ENCODE data around the gene NCF2. TPM values are rescaled to one million over a fixed set of nuclear protein-coding genes. Genes with fewer than 3 reads are reported as not detected.

Gene NCF2
- total and polyA plus RNA-seq, 4 donors: 38.7 to 193 (median 74.3) TPM

DNA sequence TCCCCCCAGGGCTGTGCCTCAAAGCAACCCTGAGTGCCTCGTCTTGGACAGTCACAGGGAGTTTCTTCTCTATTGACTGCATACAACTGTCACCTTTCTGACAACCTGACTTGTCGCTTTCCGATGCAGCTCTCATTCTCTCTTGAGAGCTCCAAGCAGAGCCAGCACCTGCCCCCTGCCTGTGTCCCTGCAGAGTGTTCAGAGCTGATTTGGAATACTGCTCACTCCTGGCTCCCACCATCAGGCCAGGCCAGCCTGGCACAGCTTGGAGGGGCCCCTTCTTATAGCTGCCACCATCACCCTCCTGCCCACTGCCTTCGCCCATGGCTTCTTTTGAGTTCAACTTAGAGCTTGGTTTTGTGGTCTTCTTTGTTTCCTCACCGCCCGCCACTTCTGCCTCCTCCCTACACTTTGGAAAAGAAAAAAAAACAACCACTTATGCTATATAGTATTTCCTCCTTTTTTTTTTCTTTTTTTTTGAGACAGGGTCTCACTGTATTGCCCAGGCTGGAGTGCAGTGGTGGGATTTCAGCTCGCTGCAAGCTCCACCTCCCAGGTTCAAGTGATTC, 12.3 kb downstream of the NCF2 start:
- DNase-seq (no peak), ATAC-seq (ENCODE audit: insufficient read depth, low FRiP score) (no peak)
- H3K9me3 ChIP-seq (ENCODE audit: control insufficient read depth in 4 of 4, insufficient read depth in 3 of 4, low read length in 3 of 4): no peaks in the 10 kb centered on the region
- H3K4me3 ChIP-seq: no peak overlapping the region
- no peak overlapping the region for H3K9ac ChIP-seq (ENCODE audit: insufficient read depth in 1 of 2, low read length in 2 of 2)
- TF ChIP-seq, protein P1, sequence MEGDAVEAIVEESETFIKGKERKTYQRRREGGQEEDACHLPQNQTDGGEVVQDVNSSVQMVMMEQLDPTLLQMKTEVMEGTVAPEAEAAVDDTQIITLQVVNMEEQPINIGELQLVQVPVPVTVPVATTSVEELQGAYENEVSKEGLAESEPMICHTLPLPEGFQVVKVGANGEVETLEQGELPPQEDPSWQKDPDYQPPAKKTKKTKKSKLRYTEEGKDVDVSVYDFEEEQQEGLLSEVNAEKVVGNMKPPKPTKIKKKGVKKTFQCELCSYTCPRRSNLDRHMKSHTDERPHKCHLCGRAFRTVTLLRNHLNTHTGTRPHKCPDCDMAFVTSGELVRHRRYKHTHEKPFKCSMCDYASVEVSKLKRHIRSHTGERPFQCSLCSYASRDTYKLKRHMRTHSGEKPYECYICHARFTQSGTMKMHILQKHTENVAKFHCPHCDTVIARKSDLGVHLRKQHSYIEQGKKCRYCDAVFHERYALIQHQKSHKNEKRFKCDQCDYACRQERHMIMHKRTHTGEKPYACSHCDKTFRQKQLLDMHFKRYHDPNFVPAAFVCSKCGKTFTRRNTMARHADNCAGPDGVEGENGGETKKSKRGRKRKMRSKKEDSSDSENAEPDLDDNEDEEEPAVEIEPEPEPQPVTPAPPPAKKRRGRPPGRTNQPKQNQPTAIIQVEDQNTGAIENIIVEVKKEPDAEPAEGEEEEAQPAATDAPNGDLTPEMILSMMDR (IDR thresholded peaks at IDR 0.05; ENCODE audit: control extremely low read depth, extremely low read depth): no peak
- H3K27ac ChIP-seq (ENCODE audit: low read depth in 1 of 2, low read length in 1 of 2): no peak overlapping the region
- no peaks in the 10 kb centered on the region for H3K27me3 ChIP-seq (ENCODE audit: control insufficient read depth in 3 of 3, insufficient read depth in 3 of 3, low read length in 2 of 3)
- H3K36me3 ChIP-seq (ENCODE audit: control insufficient read depth in 4 of 4, insufficient read depth in 4 of 4, low read length in 4 of 4): no peaks in the 10 kb centered on the region
- peaks cover 0 to 6% (median 5%) of the 10 kb centered on the region in 5 donors for H3K4me1 ChIP-seq (ENCODE audit: control insufficient read depth in 5 of 5, insufficient read depth in 5 of 5, low read length in 5 of 5)
- WGBS, 2 donors: 73 to 81% methylated on average over 7 of the region's 7 CpGs

DNA sequence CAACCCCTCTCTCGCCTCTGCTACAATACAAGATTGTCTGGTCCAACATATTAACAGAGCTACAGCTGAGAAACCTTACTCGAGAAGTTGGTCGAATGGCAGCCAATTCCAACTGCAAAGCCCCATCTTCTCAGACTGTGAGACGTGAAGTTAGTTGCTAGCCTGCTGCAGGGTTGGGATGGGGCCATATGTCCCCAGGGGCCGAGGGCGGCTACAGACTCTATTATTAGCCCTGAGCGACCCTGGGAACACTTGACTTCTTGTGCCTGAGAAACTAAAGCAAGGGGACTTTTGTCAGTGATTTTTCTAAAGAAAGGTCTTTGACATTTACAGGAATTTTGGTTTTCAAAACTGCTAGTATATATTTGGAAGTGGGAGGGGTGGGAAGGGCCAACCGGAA, 13.7 kb downstream of the NCF2 start:
- TF ChIP-seq, protein P1 (IDR thresholded peaks at IDR 0.05; ENCODE audit: control extremely low read depth, extremely low read depth): no peak
- H3K36me3 ChIP-seq (ENCODE audit: control insufficient read depth in 4 of 4, insufficient read depth in 4 of 4, low read length in 4 of 4): no peaks in the 10 kb centered on the region
- ATAC-seq (ENCODE audit: insufficient read depth, low FRiP score): no peak
- no peaks in the 10 kb centered on the region for H3K27me3 ChIP-seq (ENCODE audit: control insufficient read depth in 3 of 3, insufficient read depth in 3 of 3, low read length in 2 of 3)
- peaks cover 0 to 4% (median 0%) of the 10 kb centered on the region in 5 donors for H3K4me1 ChIP-seq (ENCODE audit: control insufficient read depth in 5 of 5, insufficient read depth in 5 of 5, low read length in 5 of 5)
- WGBS, 2 donors: 87 to 92% methylated on average over 8 of the region's 8 CpGs
- no peak overlapping the region for H3K4me3 ChIP-seq
- H3K9me3 ChIP-seq (ENCODE audit: control insufficient read depth in 4 of 4, insufficient read depth in 3 of 4, low read length in 3 of 4): no peaks in the 10 kb centered on the region
- H3K27ac ChIP-seq (ENCODE audit: low read depth in 1 of 2, low read length in 1 of 2): no peak overlapping the region
- no peak for DNase-seq
- H3K9ac ChIP-seq (ENCODE audit: insufficient read depth in 1 of 2, low read length in 2 of 2): no peak overlapping the region

DNA sequence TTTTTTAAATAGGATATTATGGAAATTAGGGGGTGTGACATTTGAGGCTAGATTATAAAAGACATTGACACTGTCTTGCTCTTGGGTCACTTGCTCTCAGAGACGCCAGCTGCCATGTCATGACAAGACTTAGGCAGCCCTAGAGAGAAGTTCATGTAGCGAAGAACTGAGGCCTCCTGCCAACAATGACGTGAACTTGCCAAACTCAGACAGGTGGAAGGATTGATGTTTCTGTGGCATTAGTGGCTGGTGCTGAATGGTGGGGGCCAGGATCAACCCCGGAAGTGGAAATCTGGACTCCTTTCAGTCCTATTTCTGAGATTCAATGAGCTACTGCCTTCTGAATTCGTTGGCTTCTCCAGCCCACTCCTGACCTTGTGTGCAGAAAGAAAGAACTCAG, 14.7 kb downstream of the NCF2 start:
- TF ChIP-seq, protein P1 (IDR thresholded peaks at IDR 0.05; ENCODE audit: control extremely low read depth, extremely low read depth): no peak
- ATAC-seq (ENCODE audit: insufficient read depth, low FRiP score): no peak
- H3K36me3 ChIP-seq (ENCODE audit: control insufficient read depth in 4 of 4, insufficient read depth in 4 of 4, low read length in 4 of 4): no peaks in the 10 kb centered on the region
- peaks cover 0 to 4% (median 0%) of the 10 kb centered on the region in 5 donors for H3K4me1 ChIP-seq (ENCODE audit: control insufficient read depth in 5 of 5, insufficient read depth in 5 of 5, low read length in 5 of 5)
- no peaks in the 10 kb centered on the region for H3K9me3 ChIP-seq (ENCODE audit: control insufficient read depth in 4 of 4, insufficient read depth in 3 of 4, low read length in 3 of 4)
- DNase-seq: no peak
- WGBS, 2 donors: 90 to 92% methylated on average over 5 of the region's 5 CpGs
- H3K4me3 ChIP-seq: no peak overlapping the region
- H3K9ac ChIP-seq (ENCODE audit: insufficient read depth in 1 of 2, low read length in 2 of 2): no peak overlapping the region
- no peak overlapping the region for H3K27ac ChIP-seq (ENCODE audit: low read depth in 1 of 2, low read length in 1 of 2)
- no peaks in the 10 kb centered on the region for H3K27me3 ChIP-seq (ENCODE audit: control insufficient read depth in 3 of 3, insufficient read depth in 3 of 3, low read length in 2 of 3)

DNA sequence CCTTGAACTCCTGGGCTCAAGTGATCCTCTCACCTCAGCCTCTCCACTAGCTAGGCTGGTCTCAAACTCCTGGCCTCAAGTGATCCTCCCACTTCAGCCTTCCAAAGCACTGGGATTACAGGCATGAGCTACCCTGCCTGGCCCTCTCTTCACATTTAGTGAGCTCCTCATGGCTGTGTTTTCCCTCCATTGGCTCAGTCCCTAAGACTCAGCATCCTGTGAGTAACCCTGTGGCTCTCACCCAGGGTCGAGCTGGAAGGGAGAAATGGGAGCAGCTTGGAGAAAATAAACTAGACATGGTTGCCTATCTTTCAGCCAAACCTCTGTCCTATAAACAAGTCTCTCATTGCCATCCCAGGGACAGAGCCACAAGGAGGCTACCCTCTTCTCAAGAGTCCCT, 17.5 kb downstream of the NCF2 start:
- Histone ChIP-seq H3K4me3 (no peak overlapping the region), H3K9me3 (ENCODE audit: control insufficient read depth in 4 of 4, insufficient read depth in 3 of 4, low read length in 3 of 4) (no peaks in the 10 kb centered on the region), H3K27me3 (ENCODE audit: control insufficient read depth in 3 of 3, insufficient read depth in 3 of 3, low read length in 2 of 3) (no peaks in the 10 kb centered on the region), H3K27ac (ENCODE audit: low read depth in 1 of 2, low read length in 1 of 2) (no peak overlapping the region), H3K36me3 (ENCODE audit: control insufficient read depth in 4 of 4, insufficient read depth in 4 of 4, low read length in 4 of 4) (no peaks in the 10 kb centered on the region), H3K4me1 (ENCODE audit: control insufficient read depth in 5 of 5, insufficient read depth in 5 of 5, low read length in 5 of 5) (peaks cover 0 to 3% (median 0%) of the 10 kb centered on the region in 5 donors), H3K9ac (ENCODE audit: insufficient read depth in 1 of 2, low read length in 2 of 2) (no peak overlapping the region)
- TF ChIP-seq, protein P1 (IDR thresholded peaks at IDR 0.05; ENCODE audit: control extremely low read depth, extremely low read depth): no peak
- no peak for DNase-seq
- 88% methylated on average over 1 of the region's 1 CpG for whole genome bisulfite sequencing, 2 donors
- ATAC-seq (ENCODE audit: insufficient read depth, low FRiP score): no peak
